Neuronal stem cell (in vitro differentiated cells): Measurements from ENCODE around the gene ADCY9.

ENCODE experiments used
- DNase-seq: peaks from one replicate; pipeline ENCODE4 v3.0.0-alpha.2; 2013; ENCODE audit warnings: low spot score
- H2AFZ ChIP-seq: one replicate; pipeline ENCODE4 v1.6.1; 2013; ENCODE audit warnings: mild to moderate bottlenecking, low read length, inconsistent platforms
- H2AK5ac ChIP-seq: 2 replicates; pipeline ENCODE4 v1.6.1; 2013; ENCODE audit warnings: low read depth, mild to moderate bottlenecking, inconsistent platforms, low read length, moderate library complexity, mixed read lengths
- H2BK120ac ChIP-seq: 2 replicates; pipeline ENCODE4 v1.6.1; 2013; ENCODE audit warnings: low read depth, mild to moderate bottlenecking, inconsistent platforms, low read length, moderate library complexity, mixed read lengths
- H2BK12ac ChIP-seq: one replicate; pipeline ENCODE4 v1.6.1; 2013; ENCODE audit warnings: low read length, inconsistent platforms
- H2BK15ac ChIP-seq: 2 replicates; pipeline ENCODE4 v1.6.1; 2013; ENCODE audit warnings: mild to moderate bottlenecking, low read length, inconsistent platforms, mixed read lengths
- H2BK5ac ChIP-seq: one replicate; pipeline ENCODE4 v1.6.1; 2013; ENCODE audit warnings: inconsistent platforms, mild to moderate bottlenecking, low read length, moderate library complexity
- H3K14ac ChIP-seq: one replicate; pipeline ENCODE4 v1.6.1; 2013; ENCODE audit warnings: low read length, inconsistent platforms
- H3K18ac ChIP-seq: 2 replicates; pipeline ENCODE4 v1.6.1; 2013; ENCODE audit warnings: low read length, inconsistent platforms
- H3K23ac ChIP-seq: 2 replicates; pipeline ENCODE4 v1.6.1; 2013; ENCODE audit warnings: low read depth, mild to moderate bottlenecking, mixed read lengths, low read length, inconsistent platforms; ENCODE audit not compliant: poor library complexity
- H3K27ac ChIP-seq: replicated peaks from 3 replicates; pipeline ENCODE4 v1.5.1; 2013; ENCODE audit warnings: low read length, inconsistent platforms
- H3K27me3 ChIP-seq, 3 experiments: 2 replicates each; pipeline ENCODE4 v1.6.1; 2013; ENCODE audit warnings: low read length in 3 of 3, mild to moderate bottlenecking in 2 of 3, inconsistent platforms in 1 of 3, low read depth in 1 of 3, mixed read lengths in 1 of 3, moderate library complexity in 1 of 3; ENCODE audit not compliant: control insufficient read depth in 3 of 3, insufficient read depth in 3 of 3
- H3K36me3 ChIP-seq, 2 donors: replicated peaks in 1 of 2; 2 replicates each; pipeline ENCODE4 v1.6.1; 2013; ENCODE audit warnings: low read length in 2 of 2; ENCODE audit not compliant: control insufficient read depth in 2 of 2, insufficient read depth in 2 of 2
- H3K4ac ChIP-seq: 2 replicates; pipeline ENCODE4 v1.6.1; 2013; ENCODE audit warnings: inconsistent platforms, mild to moderate bottlenecking, low read length, moderate library complexity
- H3K4me1 ChIP-seq, 2 donors: 1 replicate in 1 of 2; 2 replicates in 1 of 2; pipeline ENCODE4 v1.6.1; 2013; ENCODE audit warnings: low read length in 2 of 2, low read depth in 1 of 2; ENCODE audit not compliant: control insufficient read depth in 2 of 2, insufficient read depth in 1 of 2
- H3K4me2 ChIP-seq: one replicate; pipeline ENCODE4 v1.6.1; 2013; ENCODE audit warnings: mild to moderate bottlenecking, low read length, inconsistent platforms; ENCODE audit not compliant: insufficient read depth, poor library complexity, severe bottlenecking
- H3K4me3 ChIP-seq, 2 donors: 2 replicates each; pipeline ENCODE4 v1.5.1; 2013; ENCODE audit warnings: low read length in 2 of 2, mild to moderate bottlenecking in 2 of 2, inconsistent platforms in 1 of 2, moderate library complexity in 1 of 2
- H3K79me1 ChIP-seq: one replicate; pipeline ENCODE4 v1.6.1; 2013; ENCODE audit warnings: low read depth, mild to moderate bottlenecking, inconsistent platforms, low read length, moderate library complexity
- H3K9ac ChIP-seq: one replicate; pipeline ENCODE4 v1.6.1; 2013; ENCODE audit warnings: mild to moderate bottlenecking, low read depth, low read length, inconsistent platforms; ENCODE audit not compliant: poor library complexity
- H3K9me3 ChIP-seq, 2 donors: replicated peaks in 1 of 2; 2 replicates each; pipeline versions ENCODE3 to v1.6.1; 2013; ENCODE audit warnings: low read length in 2 of 2, mild to moderate bottlenecking in 2 of 2, inconsistent platforms in 1 of 2, low read depth in 1 of 2, mixed read lengths in 1 of 2, moderate library complexity in 1 of 2; ENCODE audit not compliant: control insufficient read depth in 2 of 2, insufficient read depth in 1 of 2
- H4K8ac ChIP-seq: one replicate; pipeline ENCODE4 v1.6.1; 2013; ENCODE audit warnings: low read depth, mild to moderate bottlenecking, inconsistent platforms, low read length, moderate library complexity
- H4K91ac ChIP-seq: one replicate; pipeline ENCODE4 v1.6.1; 2013; ENCODE audit warnings: low read length, low read depth, mild to moderate bottlenecking, inconsistent platforms; ENCODE audit not compliant: poor library complexity
- WGBS, 2 donors: extraction: QIAGEN DNeasy Blood & Tissue Kit; methylation state at CpG; one replicate each; pipeline ENCODE4 v1.1.7; 2013; ENCODE audit warnings: missing lambda C conversion rate in 2 of 2, mixed read lengths in 1 of 2; ENCODE audit not compliant: insufficient read length in 2 of 2, insufficient replicate concordance in 1 of 2; ENCODE audit errors: extremely low coverage in 2 of 2; 5-methylcytosine and 5-hydroxymethylcytosine counted together

The ADCY9 gene

GRCh38 chr16:4113358-4114256, 2.6 kb downstream of the ADCY9 start:
- Histone ChIP-seq H3K14ac (no peak overlapping the region), H3K23ac (no peak overlapping the region), H3K18ac (no peak overlapping the region), H3K27ac (no peak overlapping the region), H3K27me3 (peaks cover 0 to 21% (median 0%) of the 10 kb centered on the region in 3 experiments), H3K36me3 (peaks cover 0 to 6% of the 10 kb centered on the region in 2 donors), H2BK15ac (no peak overlapping the region), H2BK5ac (no peak overlapping the region), H4K8ac (no peak overlapping the region), H3K9ac (no peak overlapping the region), H3K4me1 (peaks cover 7 to 17% of the 10 kb centered on the region in 2 donors), H3K4me2 (no peak overlapping the region), H2BK12ac (no peak overlapping the region), H2AK5ac (no peak overlapping the region), H2BK120ac (no peak overlapping the region), H3K4ac (no peak overlapping the region), H3K9me3 (peaks cover 0 to 8% of the 10 kb centered on the region in 2 donors), H3K4me3 (no peak overlapping the region), H4K91ac (no peak overlapping the region), H3K79me1 (peaks cover 1% of the 10 kb centered on the region), H2AFZ (no peak overlapping the region)
- no CpG with 5 or more reads among the region's 34 CpGs for WGBS, 2 donors
- no peak for DNase-seq

DNA sequence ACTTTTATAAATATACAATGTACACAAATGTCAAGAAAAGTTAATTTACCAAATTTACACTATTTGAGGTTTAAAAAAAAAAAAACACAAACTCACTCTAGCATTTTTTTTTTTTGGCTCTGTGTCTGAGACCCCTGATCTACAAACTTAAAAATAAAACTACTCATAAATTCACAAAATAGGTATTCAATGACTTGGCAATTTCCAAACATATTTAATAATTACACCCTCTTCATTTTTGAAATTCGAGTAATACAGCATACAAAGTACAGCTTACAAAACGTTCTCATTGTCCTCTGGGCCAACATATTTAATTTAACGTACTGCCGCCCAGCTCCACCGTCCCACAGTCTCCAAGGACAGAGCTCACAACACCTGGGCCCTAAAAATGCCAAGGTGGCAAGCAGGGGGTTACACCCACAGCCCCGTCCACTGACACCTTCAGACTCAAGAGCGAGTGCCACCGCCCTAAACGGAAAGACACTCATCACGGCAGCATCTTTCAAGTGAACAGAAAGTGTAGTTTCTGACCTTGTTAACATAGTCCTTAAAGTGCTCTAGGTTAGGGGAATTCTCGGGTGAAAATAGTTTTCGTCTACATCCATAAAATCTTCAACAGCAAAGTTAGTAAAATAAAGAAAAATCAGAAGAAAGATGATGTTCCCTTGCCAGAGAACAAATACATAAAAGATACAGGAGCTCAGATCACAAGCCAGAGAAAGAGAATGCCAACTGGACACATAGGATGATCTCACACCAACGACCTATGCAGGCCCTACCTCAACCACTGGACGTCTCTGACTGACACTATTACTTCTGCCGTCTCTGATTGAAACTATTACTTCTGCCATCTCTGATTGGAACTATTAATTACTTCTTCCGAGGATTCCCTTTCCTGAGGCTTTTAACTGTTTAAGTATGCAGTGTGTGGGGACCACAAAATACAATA, 4.2 kb downstream of the ADCY9 start:
- no peak overlapping the region for H3K9ac ChIP-seq
- H3K14ac ChIP-seq = no peak overlapping the region
- no peak for DNase-seq
- no peak overlapping the region for H2BK15ac ChIP-seq
- no peak overlapping the region for H2BK120ac ChIP-seq
- H3K36me3 ChIP-seq = peaks cover 0 to 6% of the 10 kb centered on the region in 2 donors
- H3K4me3 ChIP-seq = no peak overlapping the region
- no peak overlapping the region for H2BK12ac ChIP-seq
- no peak overlapping the region for H2AK5ac ChIP-seq
- H3K27ac ChIP-seq = no peak overlapping the region
- no peak overlapping the region for H3K23ac ChIP-seq
- peaks cover 0 to 8% of the 10 kb centered on the region in 2 donors for H3K9me3 ChIP-seq
- H4K91ac ChIP-seq = no peak overlapping the region
- H3K27me3 ChIP-seq = peaks cover 0 to 19% (median 0%) of the 10 kb centered on the region in 3 experiments
- peaks cover 7 to 17% of the 10 kb centered on the region in 2 donors for H3K4me1 ChIP-seq
- no peak overlapping the region for H3K4me2 ChIP-seq
- H2AFZ ChIP-seq = no peak overlapping the region
- no peak overlapping the region for H3K18ac ChIP-seq
- WGBS, 2 donors = no CpG with 5 or more reads among the region's 16 CpGs
- no peak overlapping the region for H4K8ac ChIP-seq
- peaks cover 1% of the 10 kb centered on the region for H3K79me1 ChIP-seq
- no peak overlapping the region for H2BK5ac ChIP-seq
- H3K4ac ChIP-seq = no peak overlapping the region

DNA sequence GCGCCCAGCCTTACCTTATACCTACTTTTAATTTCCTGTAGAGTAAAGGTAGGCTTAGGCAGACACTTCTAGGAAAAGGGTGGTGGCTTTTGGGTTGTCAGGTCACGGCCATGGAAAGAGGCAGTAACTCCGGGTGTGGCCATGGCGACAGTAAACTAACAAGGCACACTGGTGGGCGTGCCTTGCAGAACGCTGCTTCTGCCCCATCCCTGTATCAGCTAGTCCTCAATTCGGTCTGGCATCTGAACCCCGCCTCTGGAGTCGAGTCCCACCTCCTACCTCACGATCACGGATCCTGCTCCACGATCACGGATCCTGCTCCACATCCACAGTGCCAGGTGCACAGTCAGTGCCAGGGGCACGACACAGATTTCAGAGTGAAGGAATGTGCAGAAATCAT, 5.6 kb downstream of the ADCY9 start:
- Histone ChIP-seq H2BK15ac (no peak overlapping the region), H3K4me1 (peaks cover 5 to 17% of the 10 kb centered on the region in 2 donors), H2BK5ac (no peak overlapping the region), H3K14ac (no peak overlapping the region), H3K4me3 (peak overlapping the region in 1 of 2 donors; percentile 57), H2AK5ac (no peak overlapping the region), H3K27me3 (peaks cover 0 to 18% (median 0%) of the 10 kb centered on the region in 3 experiments), H2BK12ac (no peak overlapping the region), H2AFZ (no peak overlapping the region), H3K27ac (no peak overlapping the region), H3K79me1 (peaks cover 1% of the 10 kb centered on the region), H3K9ac (no peak overlapping the region), H3K4me2 (no peak overlapping the region), H3K36me3 (peaks cover 0 to 6% of the 10 kb centered on the region in 2 donors), H3K18ac (no peak overlapping the region), H3K23ac (no peak overlapping the region), H3K9me3 (peaks cover 0 to 11% of the 10 kb centered on the region in 2 donors), H3K4ac (no peak overlapping the region), H4K91ac (no peak overlapping the region), H2BK120ac (no peak overlapping the region), H4K8ac (no peak overlapping the region)
- WGBS, 2 donors = no CpG with 5 or more reads among the region's 14 CpGs
- no peak for DNase-seq
